Measurements from ENCODE around the gene POMT1.

DNA sequence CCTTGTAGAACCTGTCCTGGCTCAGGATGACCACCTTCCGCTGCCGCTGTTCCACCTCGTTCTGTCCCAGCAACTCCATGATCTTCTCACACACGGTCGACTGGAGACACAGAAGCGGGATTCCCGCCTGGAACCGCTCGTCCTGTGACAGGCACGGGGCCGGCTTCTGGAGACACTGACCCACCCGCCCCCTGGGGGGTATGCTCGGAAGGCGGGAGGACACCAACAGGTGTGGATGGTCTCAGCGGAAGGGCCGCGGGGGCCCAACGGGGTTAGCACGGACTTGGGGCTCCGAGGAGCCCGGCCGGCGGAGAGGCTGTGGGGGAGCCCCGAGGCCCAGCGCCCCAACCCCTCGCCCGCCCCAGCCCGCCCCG, 27.8 kb downstream of the POMT1 start:
- no peak for TF ChIP-seq POLR2A (IDR thresholded peaks at IDR 0.05)
- TF ChIP-seq, protein P1, sequence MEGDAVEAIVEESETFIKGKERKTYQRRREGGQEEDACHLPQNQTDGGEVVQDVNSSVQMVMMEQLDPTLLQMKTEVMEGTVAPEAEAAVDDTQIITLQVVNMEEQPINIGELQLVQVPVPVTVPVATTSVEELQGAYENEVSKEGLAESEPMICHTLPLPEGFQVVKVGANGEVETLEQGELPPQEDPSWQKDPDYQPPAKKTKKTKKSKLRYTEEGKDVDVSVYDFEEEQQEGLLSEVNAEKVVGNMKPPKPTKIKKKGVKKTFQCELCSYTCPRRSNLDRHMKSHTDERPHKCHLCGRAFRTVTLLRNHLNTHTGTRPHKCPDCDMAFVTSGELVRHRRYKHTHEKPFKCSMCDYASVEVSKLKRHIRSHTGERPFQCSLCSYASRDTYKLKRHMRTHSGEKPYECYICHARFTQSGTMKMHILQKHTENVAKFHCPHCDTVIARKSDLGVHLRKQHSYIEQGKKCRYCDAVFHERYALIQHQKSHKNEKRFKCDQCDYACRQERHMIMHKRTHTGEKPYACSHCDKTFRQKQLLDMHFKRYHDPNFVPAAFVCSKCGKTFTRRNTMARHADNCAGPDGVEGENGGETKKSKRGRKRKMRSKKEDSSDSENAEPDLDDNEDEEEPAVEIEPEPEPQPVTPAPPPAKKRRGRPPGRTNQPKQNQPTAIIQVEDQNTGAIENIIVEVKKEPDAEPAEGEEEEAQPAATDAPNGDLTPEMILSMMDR (IDR thresholded peaks at IDR 0.05), result peak in 4 of 7 experiments; percentile 14 to 34 (median 18)

Measured in body of pancreas (tissue), 4 donors.